AG04449 (cell line): ENCODE data around the gene TAF10.

ENCODE experiments used
- CTCF ChIA-PET: fragments of 350-600 bp; formaldehyde crosslinking; extraction: SDS; loops from one replicate; lab custom pipeline; 2021; ENCODE audit warnings: antibody characterized with exemption; lab: Yijun Ruan, JAX
- POLR2A ChIA-PET: fragments of 400-600, 350-600 bp; formaldehyde crosslinking; extraction: SDS; loops from one replicate; lab custom pipeline; 2020; ENCODE audit warnings: antibody characterized with exemption, inconsistent platforms; lab: Yijun Ruan, JAX
- DNase-seq: peaks from one replicate; pipeline ENCODE4 v3.0.0-alpha.2; 2010; ENCODE audit warnings: low read depth, low spot score
- H3K4me3 ChIP-seq: 2 replicates; pipeline ENCODE4 v1.5.1; 2011; ENCODE audit warnings: low read depth, mild to moderate bottlenecking, control low read depth, low read length
- TF ChIP-seq, protein P1 (sequence below): IDR thresholded peaks from one replicate; pipeline ENCODE4 v1.5.1; 2011; ENCODE audit warnings: mild to moderate bottlenecking, moderate library complexity, low read length, control low read depth, inconsistent platforms; ENCODE audit not compliant: insufficient read depth; ENCODE audit errors: missing control alignments

The TAF10 gene

DNA sequence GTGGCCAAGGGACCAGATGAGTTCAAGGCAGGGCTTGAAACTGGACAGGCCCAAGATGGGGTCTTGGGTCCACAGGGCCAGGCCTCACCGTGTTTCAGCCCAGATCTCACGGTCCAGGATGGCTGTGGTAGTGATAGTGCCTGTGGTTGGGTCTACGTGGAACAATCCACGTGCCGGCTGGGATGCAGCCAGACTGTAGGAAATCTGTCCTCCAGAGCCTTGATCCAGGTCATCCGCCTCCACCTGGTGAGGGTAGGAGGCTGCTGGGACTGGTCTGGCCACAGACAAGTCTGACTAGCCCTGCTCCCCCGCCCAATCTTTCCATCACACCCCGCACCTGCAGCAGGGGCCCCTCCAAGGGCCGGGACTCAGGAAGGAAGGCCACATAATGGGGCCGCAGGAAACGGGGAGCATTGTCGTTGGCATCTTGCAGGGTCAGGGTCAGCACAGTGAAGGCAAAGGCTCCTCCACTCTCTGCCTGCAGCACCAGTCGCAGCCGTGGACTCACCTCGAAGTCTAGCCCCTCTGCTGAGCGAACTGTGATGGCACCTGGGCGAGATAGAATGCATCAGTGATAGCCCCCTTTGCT lies 13.9 kb upstream of the TAF10 start:
- TF ChIP-seq, protein P1, sequence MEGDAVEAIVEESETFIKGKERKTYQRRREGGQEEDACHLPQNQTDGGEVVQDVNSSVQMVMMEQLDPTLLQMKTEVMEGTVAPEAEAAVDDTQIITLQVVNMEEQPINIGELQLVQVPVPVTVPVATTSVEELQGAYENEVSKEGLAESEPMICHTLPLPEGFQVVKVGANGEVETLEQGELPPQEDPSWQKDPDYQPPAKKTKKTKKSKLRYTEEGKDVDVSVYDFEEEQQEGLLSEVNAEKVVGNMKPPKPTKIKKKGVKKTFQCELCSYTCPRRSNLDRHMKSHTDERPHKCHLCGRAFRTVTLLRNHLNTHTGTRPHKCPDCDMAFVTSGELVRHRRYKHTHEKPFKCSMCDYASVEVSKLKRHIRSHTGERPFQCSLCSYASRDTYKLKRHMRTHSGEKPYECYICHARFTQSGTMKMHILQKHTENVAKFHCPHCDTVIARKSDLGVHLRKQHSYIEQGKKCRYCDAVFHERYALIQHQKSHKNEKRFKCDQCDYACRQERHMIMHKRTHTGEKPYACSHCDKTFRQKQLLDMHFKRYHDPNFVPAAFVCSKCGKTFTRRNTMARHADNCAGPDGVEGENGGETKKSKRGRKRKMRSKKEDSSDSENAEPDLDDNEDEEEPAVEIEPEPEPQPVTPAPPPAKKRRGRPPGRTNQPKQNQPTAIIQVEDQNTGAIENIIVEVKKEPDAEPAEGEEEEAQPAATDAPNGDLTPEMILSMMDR: no peak
- ChIA-PET CTCF (no interaction called here), POLR2A (no interaction called here)
- DNase-seq: no peak
- no peak overlapping the region for H3K4me3 ChIP-seq

DNA sequence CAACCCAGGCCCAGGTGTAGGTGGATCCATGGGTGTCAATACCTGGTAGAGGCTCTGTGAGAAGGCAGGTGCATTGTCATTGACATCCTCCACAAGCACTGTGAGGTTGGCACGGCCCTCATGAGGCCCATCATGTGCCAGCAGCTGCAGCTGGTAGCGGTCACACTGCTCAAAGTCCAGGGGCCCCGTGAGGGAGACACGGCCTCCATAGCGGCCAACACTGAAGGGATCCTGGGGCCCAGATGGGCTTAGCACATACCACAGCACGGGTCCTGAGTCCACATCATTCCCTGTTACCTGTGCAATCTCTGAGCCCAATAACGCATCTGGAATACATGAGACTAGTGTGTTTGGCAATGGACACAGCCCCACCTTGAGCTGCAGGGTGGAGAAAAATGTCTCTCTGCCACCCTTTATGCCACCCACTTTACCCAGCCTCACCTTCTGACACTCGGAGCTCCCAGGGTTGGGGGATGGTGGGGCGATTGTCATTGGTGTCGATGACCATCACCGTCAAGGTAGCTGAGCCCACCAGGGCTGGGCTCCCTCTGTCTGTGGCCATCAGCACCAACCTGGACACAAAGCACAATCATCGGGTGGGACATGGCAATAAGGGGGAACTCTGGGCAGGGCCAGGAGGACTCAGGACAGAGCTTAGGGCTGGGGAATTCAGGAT lies 13.3 kb upstream of the TAF10 start:
- H3K4me3 ChIP-seq: no peak overlapping the region
- no peak for DNase-seq
- CTCF ChIA-PET: no interaction called here
- TF ChIP-seq, protein P1: no peak
- POLR2A ChIA-PET: no interaction called here

DNA sequence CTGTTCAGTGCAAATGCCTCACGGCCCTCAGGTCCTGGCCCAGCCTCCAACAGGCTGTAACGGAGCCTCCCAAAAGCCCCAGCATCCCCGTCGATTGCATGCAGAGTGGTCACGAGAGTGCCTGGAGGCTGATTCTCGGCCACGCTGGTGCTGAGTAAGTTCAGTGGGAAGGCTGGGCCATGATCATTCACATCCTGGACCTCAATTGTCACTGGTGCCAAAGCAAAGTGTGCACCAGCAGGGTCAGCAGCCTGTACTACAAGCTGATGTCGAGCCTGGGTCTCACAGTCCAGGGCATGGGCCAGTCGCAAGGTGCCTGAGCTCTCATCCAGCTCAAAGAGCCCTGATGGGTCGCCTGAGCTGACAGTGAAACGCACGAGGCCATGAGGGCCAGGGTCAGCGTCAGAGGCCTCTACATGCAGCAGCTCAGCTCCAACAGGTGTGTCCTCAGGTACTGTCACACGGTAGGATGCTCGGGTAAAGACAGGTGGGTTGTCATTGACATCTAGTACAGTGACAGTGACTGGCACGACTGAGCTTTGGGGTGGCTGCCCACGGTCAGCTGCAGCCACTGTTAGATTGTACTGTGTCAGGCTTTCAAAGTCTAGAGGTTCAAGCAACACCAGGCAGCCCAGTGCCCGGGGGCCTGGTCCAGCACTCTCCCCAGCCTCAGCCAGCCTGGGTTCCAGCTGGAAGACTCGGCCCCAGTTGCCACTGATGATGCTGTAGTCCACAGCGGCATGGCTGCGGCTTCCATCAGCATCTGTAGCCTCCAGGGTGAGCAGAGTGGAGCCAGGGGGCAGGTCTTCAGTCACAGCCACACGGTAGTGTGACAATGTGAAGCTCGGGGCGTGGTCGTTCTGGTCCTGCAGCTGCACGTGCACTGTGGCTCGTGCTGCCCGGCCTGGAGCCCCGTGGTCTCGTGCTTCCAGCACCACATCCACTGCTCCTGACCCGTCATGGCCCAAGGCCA lies 11.7 kb upstream of the TAF10 start:
- POLR2A ChIA-PET: interaction anchor here (0.7 to 1.0 kb wide), 2 partner anchors 12 to 16 kb away, joined by 3 read pairs; partner anchors contain the start of gene TAF10
- no peak overlapping the region for H3K4me3 ChIP-seq
- CTCF ChIA-PET: interaction anchor here (1.0 kb wide), 1 partner anchor 60 kb away, joined by 3 read pairs; the partner anchor contains the start of gene MRPL17
- DNase-seq: no peak
- TF ChIP-seq, protein P1: no peak

DNA sequence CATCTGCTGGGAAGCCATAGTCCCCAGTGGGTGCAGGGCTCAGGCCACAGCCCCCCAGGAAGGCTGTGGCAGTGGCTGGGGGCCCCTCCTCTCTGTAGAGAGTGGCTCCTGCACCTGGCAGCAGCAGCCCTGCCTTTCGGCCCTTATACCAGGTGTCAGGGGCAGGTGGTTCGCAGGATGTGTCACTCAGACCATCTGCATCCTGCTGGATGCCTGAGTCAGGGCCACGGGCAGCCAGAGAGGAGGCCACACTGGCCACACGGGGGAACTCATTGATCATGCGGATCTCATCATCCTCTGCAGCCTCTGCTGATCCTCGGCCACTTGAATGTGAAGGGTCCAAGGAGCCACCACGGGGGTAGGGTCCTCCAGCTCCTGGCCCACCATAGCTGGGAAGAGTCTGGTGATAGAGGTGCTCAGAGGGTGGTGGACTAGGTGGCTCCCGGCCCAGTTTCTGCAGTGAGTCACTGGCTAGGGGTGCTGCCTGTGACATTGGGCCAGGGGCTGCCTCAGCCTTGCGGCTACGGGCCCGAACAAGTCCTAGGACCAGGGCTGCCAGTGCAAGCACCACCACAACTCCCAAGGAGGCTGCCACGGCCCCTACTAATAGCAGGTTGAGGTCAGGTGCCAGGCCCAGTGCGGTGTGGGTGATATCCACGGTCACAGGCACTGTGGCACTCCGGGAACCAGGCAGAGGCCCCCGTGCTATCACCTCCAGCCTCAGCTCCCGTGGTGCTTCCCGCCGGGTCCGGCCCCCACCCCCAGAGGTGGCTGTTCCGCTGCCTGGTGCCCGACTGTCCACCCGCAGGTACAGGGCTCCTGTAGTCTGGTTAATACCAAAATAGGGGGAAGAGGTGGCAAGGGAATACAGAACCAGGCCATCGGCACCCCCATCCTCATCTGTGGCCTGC lies 10.5 kb upstream of the TAF10 start:
- CTCF ChIA-PET: interaction anchor here (1.9 kb wide), 2 partner anchors 61 to 91 kb away, joined by 5 to 8 read pairs; partner anchors contain the start of gene MRPL17
- TF ChIP-seq, protein P1: no peak
- no peak overlapping the region for H3K4me3 ChIP-seq
- DNase-seq: no peak
- POLR2A ChIA-PET: no interaction called here

DNA sequence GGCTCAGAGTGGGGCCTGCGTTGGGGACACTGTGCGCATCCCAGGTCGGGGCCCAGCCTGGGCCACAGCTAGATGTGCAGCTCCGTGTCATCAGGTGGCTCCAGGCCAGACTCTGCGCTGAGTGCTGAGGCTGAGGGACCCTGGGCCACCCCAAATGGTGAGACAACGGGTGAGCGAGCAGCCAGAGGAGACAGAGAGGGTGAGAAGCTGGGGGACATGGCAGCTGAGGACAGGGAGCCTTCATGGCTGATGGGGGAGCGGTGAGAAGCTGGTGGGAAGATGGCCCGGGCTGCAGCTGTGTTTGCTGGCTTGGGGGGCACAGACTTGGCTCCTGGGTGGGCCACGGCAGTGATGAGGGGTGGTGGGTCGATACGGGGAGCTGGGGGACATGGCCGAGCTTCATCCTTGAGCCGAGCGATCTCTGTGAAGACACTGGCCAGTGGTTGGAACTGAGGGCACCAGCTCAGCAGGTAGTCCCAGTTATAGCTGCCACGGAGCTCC lies 9.7 kb upstream of the TAF10 start:
- ChIA-PET POLR2A (interaction anchor here (0.6 kb wide), 1 partner anchor 54 kb away, joined by 6 read pairs; no protein-coding TSS in a partner anchor), CTCF (interaction anchor here (0.8 to 1.9 kb wide), 5 partner anchors 10 to 91 kb away, joined by 3 to 8 read pairs (median 4); partner anchors contain the start of gene MRPL17)
- DNase-seq: no peak

More for the DNA sequence above, 9.7 kb upstream of the TAF10 start:
- TF ChIP-seq, protein P1: no peak
- no peak overlapping the region for H3K4me3 ChIP-seq
